ENCODE data around the gene AVEN. TPM values are rescaled to one million over a fixed set of nuclear protein-coding genes. Genes with fewer than 3 reads are reported as not detected.

Gene AVEN
- total and polyA plus RNA-seq, 8 donors = 11.3 to 16.9 (median 15.1) TPM

DNA sequence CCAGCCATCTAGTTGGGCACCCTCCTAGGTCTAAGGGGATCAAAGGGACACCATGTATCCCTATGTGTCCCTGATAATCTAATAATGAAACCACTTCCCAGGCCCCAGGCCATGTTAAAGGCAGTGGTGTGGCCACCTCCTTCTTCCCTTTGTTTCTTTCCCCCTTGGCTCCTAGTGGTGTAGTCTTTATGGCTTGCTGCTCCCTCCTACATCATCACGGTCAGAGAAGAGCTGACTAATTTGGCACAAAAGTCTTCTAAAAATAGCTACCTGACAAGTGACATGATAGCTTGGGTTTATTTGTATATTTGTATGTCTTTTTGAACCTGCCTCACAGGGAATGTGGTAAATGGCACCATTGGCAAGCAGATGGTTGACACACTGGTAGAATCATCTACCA is 201.7 kb downstream of the AVEN start:
- no peaks in the 10 kb centered on the region for H3K4me1 ChIP-seq
- H3K27ac ChIP-seq = no peak overlapping the region
- ATAC-seq = no peak
- intact Hi-C loops (cut with DNase I) = no loop called here
- no peaks in the 10 kb centered on the region for H3K9me3 ChIP-seq
- no peak for TF ChIP-seq CTCF (IDR thresholded peaks at IDR 0.05)
- H3K4me3 ChIP-seq = no peak overlapping the region
- no peaks in the 10 kb centered on the region for H3K27me3 ChIP-seq
- H3K36me3 ChIP-seq = no peaks in the 10 kb centered on the region
- DNase-seq = no peak

DNA sequence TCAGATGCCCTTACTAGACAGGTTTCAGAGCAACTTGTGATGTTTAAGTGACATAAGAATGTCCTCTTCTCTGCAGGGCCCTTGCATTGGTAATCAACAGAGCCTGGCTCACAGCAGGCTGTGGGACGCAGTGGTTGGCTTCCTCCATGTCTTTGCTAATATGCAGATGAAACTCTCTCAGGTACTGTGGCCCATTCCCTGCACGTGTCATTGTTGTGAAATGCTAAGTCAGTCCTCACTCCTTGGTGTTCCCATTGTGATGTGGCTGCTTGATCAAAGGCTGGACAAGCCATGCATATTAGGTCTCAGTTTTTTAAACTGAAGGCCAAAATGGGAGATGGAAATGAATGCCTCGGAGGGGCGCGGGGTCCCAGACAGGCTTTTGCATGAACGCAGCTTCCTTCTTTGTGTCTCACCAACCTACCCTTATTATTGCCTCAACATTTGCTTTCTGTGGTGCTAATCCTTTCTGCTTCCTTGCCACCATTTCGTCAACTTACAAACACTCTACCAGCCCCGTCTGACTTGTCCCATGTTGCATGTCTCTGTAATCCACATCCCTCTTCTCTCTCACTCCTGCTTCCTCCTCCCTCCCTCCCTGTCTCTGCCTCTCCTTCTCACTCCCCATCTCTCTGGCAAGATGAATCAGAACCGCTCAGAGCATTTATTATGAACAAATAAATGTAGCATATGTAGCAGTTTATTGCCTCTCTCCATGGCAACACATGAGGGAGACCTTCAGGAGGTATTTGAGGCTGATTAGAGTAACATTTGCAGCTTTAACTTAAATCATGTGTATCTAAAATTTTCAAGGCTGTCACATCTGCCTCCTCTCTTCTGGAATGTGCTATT is 203.9 kb downstream of the AVEN start:
- no peak overlapping the region for H3K4me3 ChIP-seq
- H3K27ac ChIP-seq = no peak overlapping the region
- no peak for TF ChIP-seq CTCF (IDR thresholded peaks at IDR 0.05)
- ATAC-seq = no peak
- no peaks in the 10 kb centered on the region for H3K36me3 ChIP-seq
- DNase-seq = no peak
- no peaks in the 10 kb centered on the region for H3K27me3 ChIP-seq
- H3K4me1 ChIP-seq = no peaks in the 10 kb centered on the region
- H3K9me3 ChIP-seq = no peaks in the 10 kb centered on the region
- intact Hi-C loops (cut with DNase I) = no loop called here

GRCh38 chr15:33831646-33832045 is 207.4 kb downstream of the AVEN start:
- no peak for TF ChIP-seq CTCF (IDR thresholded peaks at IDR 0.05)
- H3K4me3 ChIP-seq = no peak overlapping the region

GRCh38 chr15:33830351-33830750 is 208.7 kb downstream of the AVEN start:
- Histone ChIP-seq H3K36me3 (no peaks in the 10 kb centered on the region), H3K27ac (no peak overlapping the region), H3K9me3 (peaks cover 0 to 3% of the 10 kb centered on the region in 2 donors), H3K27me3 (no peaks in the 10 kb centered on the region), H3K4me3 (no peak overlapping the region), H3K4me1 (no peaks in the 10 kb centered on the region)
- intact Hi-C loops (cut with DNase I) = no loop called here
- DNase-seq (no peak), ATAC-seq (no peak)
- TF ChIP-seq CTCF (IDR thresholded peaks at IDR 0.05) = no peak

More at GRCh38 chr15:33831646-33832045, 207.4 kb downstream of the AVEN start:
- no peaks in the 10 kb centered on the region for H3K27me3 ChIP-seq
- intact Hi-C loops (cut with DNase I) = no loop called here
- H3K4me1 ChIP-seq = no peaks in the 10 kb centered on the region
- H3K36me3 ChIP-seq = no peaks in the 10 kb centered on the region
- DNase-seq = no peak
- H3K27ac ChIP-seq = no peak overlapping the region
- no peak for ATAC-seq
- peaks cover 0 to 3% of the 10 kb centered on the region in 2 donors for H3K9me3 ChIP-seq

DNA sequence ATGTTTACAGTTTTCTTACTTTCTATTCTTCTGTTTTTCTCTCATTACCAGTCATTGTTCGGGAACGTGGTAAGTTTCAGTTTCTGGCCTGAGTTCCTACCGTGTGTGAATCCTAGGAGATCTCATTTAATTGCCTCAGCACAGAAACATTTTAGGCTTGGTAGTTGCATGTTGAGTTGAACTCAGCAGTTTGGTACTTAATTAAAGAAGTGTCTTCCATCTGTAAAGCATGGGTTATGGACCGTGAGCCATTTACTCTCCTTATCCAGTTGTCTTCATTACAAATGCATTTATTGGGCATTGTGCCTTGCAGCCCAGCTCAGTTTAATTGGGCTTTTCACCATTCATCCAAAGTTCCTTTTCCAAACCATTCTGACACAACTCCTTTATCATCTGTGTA is 212.8 kb downstream of the AVEN start:
- H3K27ac ChIP-seq = no peak overlapping the region
- ATAC-seq = no peak

More for the DNA sequence above, 212.8 kb downstream of the AVEN start:
- intact Hi-C loops (cut with DNase I) = no loop called here
- Histone ChIP-seq H3K4me3 (no peak overlapping the region), H3K36me3 (no peaks in the 10 kb centered on the region), H3K9me3 (peaks cover 0 to 3% of the 10 kb centered on the region in 2 donors), H3K27me3 (no peaks in the 10 kb centered on the region), H3K4me1 (no peaks in the 10 kb centered on the region)
- no peak for DNase-seq
- TF ChIP-seq CTCF (IDR thresholded peaks at IDR 0.05) = no peak

Data from left lung (tissue), 10 donors.